HG02678 (cell line): ENCODE data around the gene ZFYVE26.

Experiments
- ATAC-seq: cut with Tn5 transposase; IDR thresholded peaks from one replicate; pipeline ENCODE4 v1.9.1; 2021; ENCODE audit warnings: mild to moderate bottlenecking, moderate library complexity; ENCODE audit not compliant: unreplicated experiment

The ZFYVE26 gene

DNA sequence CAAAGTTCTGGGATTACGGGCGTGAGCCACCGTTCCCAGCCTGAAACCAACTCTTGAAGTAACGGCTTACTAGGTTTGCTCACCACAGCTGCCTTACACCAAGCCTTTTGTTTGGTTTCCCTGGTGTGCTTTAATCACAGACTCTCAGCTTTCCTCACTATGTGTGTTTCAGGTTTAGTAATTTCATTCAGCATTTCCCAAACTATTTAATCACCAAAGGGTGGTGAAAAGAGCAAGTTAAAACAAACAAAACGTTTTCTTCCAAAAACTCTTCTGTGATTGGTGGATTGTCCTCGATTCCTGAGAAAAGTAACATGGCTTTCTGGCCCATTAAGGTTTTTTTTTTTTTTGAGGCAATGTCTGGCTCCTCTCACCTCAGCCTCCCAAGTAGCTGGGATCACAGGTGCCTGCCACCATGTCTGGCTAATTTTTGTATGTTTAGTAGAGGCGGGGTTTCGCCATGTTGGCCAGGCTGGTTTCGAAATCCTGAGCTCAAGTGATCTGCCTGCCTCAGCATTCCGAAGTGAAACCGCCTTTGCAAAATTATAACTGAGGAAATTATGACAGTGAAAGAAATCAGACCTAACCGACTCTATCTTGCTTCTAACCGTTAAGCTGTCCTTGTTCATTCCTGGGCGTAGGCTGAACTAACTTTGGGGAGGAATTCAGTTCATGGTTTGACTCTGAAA, 1.5 kb upstream of the ZFYVE26 start:
- no peak for ATAC-seq

DNA sequence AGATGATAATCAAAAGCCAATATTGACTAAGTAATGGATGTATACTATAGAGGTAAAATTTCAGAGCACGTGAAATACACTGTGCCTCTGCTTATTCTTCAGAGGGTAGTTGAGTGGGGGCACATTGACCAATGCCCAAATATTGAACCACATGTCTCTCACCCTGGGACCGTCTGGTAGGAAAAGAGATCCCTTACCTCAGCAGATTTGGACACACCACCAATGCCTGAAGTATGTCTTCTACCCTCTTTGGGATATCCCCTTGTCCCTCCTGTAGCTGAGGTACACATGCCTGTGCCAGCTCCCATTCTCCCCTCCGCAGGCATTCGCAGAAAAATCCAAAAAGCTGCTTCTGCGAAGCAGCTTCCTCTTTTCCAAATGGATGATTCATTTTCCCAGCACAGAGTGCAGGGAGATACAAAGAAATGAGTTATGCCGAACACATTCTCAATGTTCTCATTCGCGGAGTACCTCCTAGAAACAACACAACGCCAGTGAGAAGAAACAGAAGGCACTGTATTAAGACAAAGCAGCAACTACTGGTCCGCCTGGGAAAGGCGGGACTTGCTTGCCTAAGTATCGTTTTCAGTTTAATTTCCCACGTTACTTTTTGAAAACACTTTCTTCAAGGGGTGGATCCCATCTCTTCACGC, 691 bp downstream of the ZFYVE26 start:
- no peak for ATAC-seq

DNA sequence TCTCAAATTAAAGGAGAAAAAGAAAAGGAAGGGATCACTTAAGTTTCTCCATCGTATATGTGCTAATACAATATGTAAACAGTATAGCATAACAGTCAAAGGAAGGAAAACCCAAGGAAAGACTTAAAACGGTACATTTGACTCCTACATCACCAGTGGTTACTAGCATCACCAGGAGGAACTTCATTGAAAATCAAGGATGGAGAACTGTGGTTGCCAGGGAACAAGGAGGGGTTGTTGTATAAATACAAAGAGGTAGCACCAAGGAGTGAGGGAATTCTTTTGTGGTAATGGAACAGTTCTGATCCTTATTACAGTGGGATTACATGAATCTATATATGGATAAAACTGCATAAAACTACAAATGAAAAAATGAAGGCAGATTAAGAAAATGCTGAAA, 1.6 kb downstream of the ZFYVE26 start:
- no peak for ATAC-seq

DNA sequence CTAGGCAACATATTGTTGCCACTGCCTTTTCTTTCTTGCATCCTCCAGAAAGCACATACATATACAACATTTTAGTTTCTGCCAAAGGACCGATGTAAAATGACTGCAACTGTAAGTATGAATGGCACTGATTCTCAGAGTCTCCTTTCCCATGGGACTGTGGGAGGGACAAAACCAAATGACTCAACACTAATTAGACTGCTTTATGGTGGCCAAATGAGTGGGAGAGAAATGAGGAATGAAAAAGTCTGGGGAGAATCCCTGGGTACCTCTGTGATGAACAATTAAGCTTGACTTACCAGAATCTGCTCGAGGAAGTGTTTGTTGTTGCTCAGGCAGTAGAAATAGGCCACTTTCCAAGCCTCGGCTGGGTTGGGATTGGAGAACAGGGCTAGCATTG, 10.1 kb downstream of the ZFYVE26 start:
- no peak for ATAC-seq

DNA sequence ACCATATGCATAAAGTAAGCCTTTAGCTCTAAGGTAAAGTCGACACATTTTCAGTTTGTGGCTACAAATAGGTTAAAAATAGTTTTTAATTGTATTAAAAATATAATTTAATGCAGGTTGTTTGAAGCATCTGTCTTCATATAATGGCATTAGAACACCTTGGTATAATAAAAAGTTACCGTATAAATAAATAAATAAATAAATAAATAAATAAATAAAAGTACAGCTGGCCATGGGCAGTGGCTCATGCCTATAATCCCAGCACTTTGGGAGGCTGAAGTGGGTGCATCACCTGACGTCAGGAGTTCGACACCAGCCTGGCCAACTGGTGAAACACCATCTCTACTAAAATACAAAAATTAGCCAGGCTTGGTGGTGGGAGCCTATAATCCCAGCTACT, 15.6 kb downstream of the ZFYVE26 start:
- no peak for ATAC-seq

DNA sequence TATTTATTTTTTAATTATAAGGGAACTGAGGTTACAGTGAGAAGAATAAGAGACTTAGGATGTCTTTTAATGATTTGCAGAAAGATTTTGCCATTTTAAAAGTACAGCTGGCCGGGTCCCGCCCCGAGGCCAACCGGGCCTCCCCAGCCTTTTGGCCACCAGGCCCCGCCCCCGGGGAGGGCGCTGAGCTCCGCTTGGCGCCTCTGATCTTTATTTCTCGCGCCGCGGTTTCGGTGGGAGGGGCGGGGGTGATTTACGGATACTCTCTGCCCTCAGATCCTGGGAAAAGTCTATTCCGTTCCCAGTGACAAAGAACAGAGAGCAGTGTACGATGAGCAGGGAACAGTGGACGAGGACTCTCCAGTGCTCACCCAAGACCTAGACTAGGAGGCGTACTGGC, 17.7 kb downstream of the ZFYVE26 start:
- no peak for ATAC-seq

DNA sequence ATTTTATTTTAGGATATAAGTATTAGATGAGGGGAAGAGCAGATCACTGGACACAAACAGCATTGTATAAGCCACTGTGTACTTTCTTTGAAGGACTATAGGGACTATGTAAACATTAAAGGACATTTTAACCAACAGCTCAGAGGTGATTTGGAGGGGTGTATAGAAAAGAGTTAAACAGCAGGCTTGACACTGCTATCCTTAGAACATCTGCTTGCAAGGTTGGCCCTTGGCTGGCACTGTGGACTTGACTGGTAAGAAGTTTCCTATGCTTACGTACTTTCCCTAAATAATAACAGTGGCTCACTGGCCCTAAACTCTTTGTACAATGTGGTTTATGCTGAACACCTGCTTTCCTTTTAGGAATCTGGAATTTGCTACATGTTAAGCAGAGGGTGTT, 28.7 kb downstream of the ZFYVE26 start:
- ATAC-seq, result no peak

DNA sequence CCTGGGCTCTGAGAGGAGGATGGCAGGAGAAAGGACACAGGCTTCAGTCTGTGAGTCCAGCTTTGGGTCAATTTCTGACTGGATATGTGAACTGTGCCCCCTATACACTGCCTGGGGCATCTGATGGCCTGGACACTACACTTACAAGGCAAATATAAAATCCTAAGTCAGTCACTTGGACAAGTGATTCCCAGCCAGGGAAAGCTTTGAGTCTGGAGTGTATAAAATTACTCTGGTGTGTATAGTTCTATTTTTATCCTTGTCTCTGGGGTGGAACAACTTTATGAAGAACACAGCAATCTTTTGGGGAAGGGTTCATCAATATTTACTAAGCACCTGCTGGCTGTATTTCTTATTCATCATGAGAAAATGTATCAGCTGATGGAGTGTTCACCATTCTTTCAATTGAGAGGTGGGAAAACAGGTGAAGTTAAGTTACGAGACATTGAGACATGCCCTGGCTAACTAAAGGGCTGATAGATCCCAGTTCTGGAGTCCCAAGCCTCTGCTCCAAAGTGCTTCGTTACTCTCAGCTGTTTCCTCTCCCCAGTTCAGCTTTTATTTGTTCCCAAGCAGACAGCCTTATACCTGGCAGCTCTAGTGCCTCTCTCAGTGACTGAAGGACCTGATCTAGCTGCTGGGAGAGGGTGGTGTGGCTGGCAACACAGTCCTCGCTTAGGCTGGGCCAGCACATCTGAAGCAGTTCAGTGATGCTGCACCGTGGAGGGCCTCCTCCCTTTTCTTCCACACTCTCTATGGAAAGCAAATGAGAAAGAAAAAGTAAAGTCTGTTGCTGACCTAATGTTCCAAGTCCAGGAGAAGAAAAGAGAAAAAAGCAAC, 30.9 kb downstream of the ZFYVE26 start:
- no peak for ATAC-seq

DNA sequence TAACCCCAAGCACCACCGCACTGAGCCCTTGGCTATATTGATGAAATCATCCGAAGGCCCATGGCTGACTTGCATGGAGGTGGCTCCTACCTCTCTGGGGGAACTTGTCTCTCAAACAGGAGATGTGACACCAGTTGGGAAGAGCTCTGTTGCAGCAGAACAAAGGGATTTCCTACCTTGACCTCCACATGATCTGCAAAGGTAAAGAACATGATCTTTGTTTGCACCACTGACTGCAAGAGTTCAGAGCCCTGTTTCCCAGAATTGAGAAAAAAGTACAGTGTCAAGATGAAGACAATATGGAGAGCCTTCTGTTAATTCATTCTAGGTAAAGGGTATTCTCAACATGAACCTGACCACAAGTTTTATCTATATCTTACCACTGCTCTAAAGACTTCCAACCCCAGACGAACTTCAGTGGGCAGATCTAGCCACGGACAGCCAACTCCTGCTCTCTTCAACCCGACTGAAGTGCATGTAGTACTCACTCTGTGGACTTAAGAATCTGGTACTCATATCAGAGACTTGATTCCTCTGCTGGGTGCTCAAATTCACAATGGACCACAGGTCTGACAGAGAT, 32.1 kb downstream of the ZFYVE26 start:
- ATAC-seq, result no peak

DNA sequence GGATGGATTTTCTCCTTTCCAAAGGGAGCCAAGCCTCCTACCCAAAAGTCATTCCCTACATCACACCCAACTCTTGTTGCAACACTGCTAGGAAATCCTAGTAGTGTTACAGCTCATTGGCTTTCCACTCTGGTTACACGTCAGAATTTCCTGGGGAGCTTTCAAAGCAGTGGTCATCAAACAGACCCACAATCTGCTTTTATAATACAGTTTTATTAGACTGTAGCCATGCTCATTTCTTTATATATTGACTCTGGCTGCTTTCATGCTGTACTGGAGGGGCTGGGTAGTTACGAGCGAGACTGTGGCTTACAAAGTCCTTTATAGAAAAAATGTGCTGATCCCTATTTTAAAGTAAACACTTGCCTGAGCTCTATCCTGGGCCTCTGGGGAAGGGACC, 34.3 kb downstream of the ZFYVE26 start:
- ATAC-seq, result no peak

DNA sequence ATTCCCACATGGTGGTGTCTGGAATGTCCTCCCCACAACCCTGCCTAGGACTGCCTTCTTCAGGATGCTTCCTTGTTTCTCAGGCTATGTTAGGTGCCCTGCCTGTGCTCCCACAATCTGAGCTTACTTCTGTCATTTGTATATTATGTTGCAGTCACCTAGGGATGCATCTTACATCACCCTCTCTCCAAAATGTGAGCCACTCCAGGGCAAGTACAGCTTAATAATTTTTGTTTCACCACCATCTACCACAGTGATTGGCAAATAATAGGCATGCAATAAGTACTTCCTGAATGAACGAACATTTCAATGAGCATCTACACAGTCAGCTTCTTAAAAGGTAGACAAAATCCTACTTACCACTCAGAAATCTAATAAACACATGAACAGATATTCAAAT, 37.6 kb downstream of the ZFYVE26 start:
- no peak for ATAC-seq

DNA sequence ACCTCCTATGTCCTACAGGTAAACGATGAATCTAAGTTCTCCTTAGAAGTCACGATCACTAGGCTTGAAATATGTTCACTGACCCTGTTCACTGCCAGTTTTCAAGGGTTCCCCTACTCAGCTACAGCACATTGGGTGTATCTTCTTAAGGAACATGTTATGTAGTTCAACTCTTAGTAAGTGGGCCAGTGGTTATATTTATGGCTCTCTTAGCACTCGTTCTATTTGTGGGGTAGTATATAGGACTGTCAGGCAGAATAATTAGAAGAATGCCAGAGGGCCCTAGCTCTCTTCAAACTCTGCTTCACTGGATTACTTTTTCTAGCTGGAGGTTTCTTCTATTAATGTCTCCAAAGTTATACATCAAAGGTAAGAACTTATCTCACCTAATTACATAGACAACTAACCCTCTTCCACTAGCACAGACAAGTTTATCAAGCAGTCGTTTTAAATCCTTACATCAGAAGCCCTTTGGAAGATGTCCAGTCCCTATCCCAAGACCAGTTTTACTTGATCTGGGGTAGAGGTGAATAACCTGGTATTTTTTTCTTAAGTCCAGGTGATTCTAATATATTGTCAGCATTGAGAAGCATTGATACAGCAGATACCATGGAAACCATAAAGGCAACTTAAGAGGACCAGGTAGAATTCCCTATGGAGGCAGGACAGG, 39.6 kb downstream of the ZFYVE26 start:
- no peak for ATAC-seq

DNA sequence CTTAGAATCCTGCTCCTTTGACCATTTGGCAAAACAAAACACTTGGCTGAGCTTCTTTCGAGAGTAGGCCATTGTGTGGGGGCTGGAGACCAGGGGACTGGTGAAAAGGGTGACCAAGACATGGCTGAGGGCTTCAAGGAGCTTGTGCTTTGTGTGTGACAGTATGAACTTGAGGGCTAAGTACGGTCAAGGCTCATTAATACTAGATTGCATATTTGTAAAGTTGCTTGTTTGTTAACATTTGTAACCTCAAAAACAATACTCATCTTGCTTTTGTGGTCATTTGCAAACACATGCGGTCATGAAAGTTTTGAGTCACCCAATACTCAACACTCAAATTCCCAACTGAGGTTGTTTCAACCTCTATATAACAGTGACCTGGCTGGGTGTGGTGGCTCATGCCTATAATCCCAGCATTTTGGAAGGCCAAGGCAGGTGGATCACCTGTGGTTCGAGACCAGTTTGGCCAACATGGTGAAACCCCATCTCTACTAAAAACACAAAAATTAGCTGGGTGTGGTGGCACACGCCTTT, 42.5 kb downstream of the ZFYVE26 start:
- no peak for ATAC-seq

DNA sequence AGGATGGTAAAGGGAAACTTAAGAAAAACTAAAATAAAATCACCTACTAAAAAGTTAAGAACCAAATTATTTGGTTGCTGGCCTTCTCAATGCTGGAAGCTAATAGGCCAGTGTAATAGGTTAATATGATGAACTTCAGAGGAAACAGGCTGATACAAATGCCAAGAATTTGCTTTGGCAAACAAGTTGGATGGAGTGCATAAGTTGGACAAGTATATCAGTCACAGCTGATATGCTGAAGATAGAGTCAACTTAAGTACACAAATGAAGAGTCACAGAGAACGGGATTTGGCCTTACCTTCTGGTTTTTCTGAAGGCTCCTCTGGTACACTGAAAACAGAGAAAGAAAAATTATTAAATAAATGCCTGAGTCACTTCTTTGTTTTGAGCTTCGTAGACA, 48.2 kb downstream of the ZFYVE26 start:
- ATAC-seq, result no peak

DNA sequence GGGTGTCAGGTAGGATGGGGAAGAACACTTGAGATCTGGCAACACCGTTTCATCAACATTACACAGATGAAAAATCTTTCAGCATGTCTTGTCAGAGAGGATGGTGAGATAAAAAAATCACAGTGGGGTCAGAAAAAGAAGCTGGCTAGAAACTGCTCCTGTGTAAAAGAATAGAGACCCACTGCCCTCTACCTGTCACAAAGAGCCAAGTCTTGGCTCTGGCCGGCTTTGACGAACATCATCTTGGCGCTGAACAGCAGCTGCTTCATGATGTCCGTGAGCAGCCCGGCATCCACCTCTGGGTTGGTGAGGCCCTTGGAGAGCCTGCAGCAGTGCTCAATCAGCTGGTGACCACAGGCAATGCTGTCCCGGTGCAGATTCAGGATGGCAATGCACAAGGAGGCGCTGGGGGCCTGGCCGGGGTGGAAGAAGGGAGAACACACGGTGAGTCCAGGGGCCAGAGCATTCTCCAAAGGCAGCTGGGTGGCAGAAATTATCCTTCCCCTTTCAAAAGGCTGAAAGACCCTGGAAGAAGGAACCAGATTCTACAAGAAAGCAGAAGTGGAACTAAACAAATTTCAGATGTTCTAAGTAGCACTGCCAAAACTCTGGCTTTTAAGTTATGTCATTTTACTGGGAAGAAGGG, 50.2 kb downstream of the ZFYVE26 start:
- no peak for ATAC-seq

DNA sequence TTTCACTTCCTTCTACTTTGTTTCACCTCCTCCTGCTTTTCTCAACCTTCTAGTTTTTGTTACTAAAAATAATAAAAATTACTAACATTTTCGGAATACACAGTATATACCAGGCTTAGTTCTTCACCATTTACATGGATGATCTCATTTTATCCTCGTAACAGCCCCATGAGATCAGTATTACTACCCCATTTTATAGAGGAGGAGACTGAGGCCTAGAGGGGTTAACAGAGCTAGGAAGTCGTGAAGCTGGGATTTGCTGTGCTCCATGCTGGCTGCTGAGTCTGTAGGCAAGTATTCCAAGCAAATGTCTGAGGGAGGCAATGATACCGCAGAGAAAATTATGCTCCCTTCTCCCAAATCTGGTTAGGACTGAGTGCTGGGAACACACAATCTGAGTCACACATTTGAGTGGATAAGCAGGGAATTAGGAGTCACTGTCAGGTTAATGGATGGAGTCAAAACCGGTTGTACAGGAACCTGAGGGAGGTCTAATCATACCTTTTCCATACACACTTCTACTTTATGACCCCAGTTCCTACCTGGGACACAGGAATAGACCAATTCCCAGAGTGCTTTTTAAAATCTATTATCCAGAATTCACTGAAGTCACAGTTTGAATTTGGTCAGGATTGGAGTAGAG, 51.1 kb downstream of the ZFYVE26 start:
- no peak for ATAC-seq

DNA sequence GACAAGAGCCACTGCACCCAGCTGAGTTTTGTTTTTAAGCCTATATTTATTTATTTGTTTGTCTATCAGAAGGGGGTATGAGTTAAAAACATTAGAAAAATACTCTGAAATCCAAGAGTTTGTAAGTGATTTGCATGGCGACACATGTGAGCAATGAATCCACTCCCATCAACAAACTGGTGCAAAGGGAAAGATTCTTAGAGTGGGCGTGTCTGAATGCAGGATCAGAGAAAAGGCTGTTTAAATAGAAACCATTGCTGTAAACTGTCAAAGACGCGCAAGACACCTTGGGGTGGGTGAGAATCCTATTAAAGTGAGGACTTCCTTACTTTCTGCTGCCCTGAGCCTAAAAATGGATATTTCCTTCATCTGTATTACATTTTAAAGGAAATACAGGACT, 51.9 kb downstream of the ZFYVE26 start:
- ATAC-seq, result no peak

DNA sequence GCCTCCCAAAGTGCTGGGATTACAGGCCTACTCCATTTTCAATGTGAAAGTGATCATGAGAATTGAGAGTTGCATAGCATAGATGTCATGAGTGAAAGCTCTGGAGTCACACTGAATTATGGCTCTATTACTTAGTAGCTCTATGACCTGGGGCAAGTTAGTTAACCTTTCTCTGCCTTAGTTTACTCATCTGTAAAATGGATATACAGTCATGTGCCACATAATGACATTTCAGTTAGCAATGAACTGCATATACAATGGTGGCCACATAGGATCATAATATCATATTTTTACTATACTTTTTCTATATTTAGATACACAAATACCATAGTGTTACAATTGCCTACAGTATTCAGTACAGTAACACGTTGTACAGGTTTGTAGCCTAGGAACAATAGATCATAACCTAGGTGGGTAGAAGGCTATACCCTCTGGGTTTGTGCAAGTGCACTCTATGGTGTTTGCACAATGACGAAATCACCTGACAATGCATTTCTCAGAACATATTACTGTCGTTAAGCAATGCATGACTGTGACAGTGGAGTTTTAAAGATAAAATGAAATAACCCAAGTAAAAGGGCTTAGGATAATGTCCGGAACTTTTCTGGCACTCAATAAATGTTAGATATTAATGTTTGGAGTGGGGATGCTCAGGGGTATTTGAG, 53.1 kb downstream of the ZFYVE26 start:
- ATAC-seq, result no peak

DNA sequence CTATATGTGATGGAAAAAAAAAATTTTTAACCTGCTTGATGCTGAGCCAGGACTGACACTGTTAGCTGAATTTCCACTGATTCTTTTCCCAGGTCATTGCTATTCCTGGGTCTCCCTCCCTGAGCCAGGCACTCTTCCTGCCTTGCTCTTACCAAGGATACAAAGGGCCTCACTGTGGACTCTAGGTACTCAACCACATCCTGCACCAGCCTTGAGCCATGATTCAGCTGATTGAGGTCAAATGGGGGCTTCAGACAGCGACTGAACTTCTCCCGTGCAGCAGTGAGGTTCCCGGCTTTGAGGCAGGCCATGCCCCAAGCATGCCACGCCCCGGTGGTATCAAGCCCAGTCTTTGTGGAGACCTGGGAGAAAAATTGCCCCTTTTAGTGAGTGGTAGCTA, 54.3 kb downstream of the ZFYVE26 start:
- ATAC-seq, result no peak
